Measurements from ENCODE around the gene HOXD8.

Gene HOXD8

GRCh38 chr2:176171351-176172006 lies 42.0 kb downstream of the HOXD8 start:
- no peak for DNase-seq (ENCODE audit: low read depth in 1 of 2, low spot score in 1 of 2)

- DNase-seq (ENCODE audit: low read depth in 1 of 2, low spot score in 1 of 2): no peak
Measured at GRCh38 chr2:176172007-176172894, 42.7 kb downstream of the HOXD8 start.

- no peak for DNase-seq (ENCODE audit: low read depth in 1 of 2, low spot score in 1 of 2)
Measured at GRCh38 chr2:176172895-176173566, 43.5 kb downstream of the HOXD8 start.

GRCh38 chr2:176173567-176174381 lies 44.3 kb downstream of the HOXD8 start:
- DNase-seq (ENCODE audit: low read depth in 1 of 2, low spot score in 1 of 2): no peak

- no peak for DNase-seq (ENCODE audit: low read depth in 1 of 2, low spot score in 1 of 2)
Measured at GRCh38 chr2:176174382-176174823, 44.9 kb downstream of the HOXD8 start.

GRCh38 chr2:176174824-176175708 lies 45.6 kb downstream of the HOXD8 start:
- no peak for DNase-seq (ENCODE audit: low read depth in 1 of 2, low spot score in 1 of 2)

GRCh38 chr2:176175709-176176607 lies 46.5 kb downstream of the HOXD8 start:
- no peak for DNase-seq (ENCODE audit: low read depth in 1 of 2, low spot score in 1 of 2)

GRCh38 chr2:176177580-176178037 lies 48.1 kb downstream of the HOXD8 start:
- no peak for DNase-seq (ENCODE audit: low read depth in 1 of 2, low spot score in 1 of 2)

- DNase-seq (ENCODE audit: low read depth in 1 of 2, low spot score in 1 of 2): no peak
Measured at GRCh38 chr2:176178038-176178756, 48.7 kb downstream of the HOXD8 start.

GRCh38 chr2:176178757-176179295 lies 49.3 kb downstream of the HOXD8 start:
- no peak for DNase-seq (ENCODE audit: low read depth in 1 of 2, low spot score in 1 of 2)

- no peak for DNase-seq (ENCODE audit: low read depth in 1 of 2, low spot score in 1 of 2)
Measured at GRCh38 chr2:176181551-176181950, 52.0 kb downstream of the HOXD8 start.

All from stimulated activated CD4-positive, alpha-beta T cell treated with anti-CD3 and anti-CD28 coated beads, Interleukin-15, amount 100 ng/mL, for 1 hour (primary cell).